Upper lobe of left lung (tissue), 4 donors: ENCODE results near the gene SLIT1.

ENCODE experiments used
- CTCF ChIP-seq, 6 experiments: fragments of 450-650 bp in 4 of 6; fragments of 200-600 bp in 2 of 6; sonication (generic) in 2 of 6; IDR thresholded peaks; one replicate each; pipeline ENCODE4 v1.5.1; 2016 to 2019; ENCODE audit warnings: antibody characterized with exemption in 6 of 6
- POLR2AphosphoS5 ChIP-seq, 2 donors: sonication (generic); formaldehyde crosslinking; IDR thresholded peaks; one replicate each; pipeline ENCODE4 v1.5.1; 2017; ENCODE audit warnings: antibody characterized with exemption in 2 of 2

GRCh38 chr10:97230146-97230545 is 44.4 kb upstream of the SLIT1 start:
- no peak for TF ChIP-seq CTCF (IDR thresholded peaks at IDR 0.05)
- TF ChIP-seq POLR2AphosphoS5 (IDR thresholded peaks at IDR 0.05): no peak
